GM12865 (cell line): ENCODE results near the gene HNRNPH1.

ENCODE experiments used
- DNase-seq: peaks from one replicate; pipeline ENCODE4 v3.0.0; 2010; ENCODE audit warnings: low read depth
- H3K4me3 ChIP-seq: 2 replicates; pipeline ENCODE4 v1.5.1; 2011; ENCODE audit warnings: mild to moderate bottlenecking, low read depth, low read length, control low read depth
- TF ChIP-seq, protein P1 (sequence below): IDR thresholded peaks from 2 replicates; pipeline ENCODE4 v1.5.1; 2011; ENCODE audit warnings: low read length, control low read depth, low read depth, inconsistent platforms; ENCODE audit not compliant: insufficient read depth; ENCODE audit errors: missing control alignments

Gene HNRNPH1

DNA sequence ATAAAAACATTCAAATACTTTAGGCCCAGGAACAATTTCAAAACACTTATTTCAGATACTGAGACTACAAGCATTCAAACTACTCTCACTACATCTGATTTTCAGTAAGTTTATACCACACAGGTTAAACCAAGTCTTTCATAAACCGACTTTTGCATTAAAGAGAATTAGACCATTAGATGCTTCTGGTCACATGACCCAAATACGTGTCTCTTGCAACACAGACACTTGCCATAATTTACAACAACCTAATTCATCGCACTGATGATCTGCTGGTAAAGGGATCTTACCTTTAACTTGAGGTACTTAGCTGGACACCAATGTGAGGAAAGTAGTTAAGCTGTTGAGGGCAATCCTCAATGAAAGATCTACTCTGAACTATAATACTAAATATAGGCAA lies 3.2 kb downstream of the HNRNPH1 start:
- peak overlapping the region; percentile 86 for H3K4me3 ChIP-seq
- DNase-seq: no peak
- TF ChIP-seq, protein P1, sequence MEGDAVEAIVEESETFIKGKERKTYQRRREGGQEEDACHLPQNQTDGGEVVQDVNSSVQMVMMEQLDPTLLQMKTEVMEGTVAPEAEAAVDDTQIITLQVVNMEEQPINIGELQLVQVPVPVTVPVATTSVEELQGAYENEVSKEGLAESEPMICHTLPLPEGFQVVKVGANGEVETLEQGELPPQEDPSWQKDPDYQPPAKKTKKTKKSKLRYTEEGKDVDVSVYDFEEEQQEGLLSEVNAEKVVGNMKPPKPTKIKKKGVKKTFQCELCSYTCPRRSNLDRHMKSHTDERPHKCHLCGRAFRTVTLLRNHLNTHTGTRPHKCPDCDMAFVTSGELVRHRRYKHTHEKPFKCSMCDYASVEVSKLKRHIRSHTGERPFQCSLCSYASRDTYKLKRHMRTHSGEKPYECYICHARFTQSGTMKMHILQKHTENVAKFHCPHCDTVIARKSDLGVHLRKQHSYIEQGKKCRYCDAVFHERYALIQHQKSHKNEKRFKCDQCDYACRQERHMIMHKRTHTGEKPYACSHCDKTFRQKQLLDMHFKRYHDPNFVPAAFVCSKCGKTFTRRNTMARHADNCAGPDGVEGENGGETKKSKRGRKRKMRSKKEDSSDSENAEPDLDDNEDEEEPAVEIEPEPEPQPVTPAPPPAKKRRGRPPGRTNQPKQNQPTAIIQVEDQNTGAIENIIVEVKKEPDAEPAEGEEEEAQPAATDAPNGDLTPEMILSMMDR: no peak

DNA sequence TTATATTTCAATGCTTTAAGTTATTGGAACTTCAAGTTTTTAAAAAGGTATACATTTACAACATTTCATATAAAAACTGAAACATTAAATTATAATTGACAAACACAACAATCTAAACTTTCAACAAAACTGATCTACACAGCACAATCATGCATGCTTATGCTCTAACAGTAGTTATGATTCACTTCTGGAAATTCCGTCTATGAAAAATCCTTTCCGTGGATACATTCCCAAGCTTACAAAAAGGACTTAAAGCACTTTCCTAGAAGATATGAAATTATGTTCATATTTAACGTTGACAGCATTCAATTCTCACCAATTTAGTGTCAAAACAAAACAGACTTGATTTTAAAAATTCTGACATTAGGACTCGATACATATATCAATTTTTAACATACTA lies 3.7 kb downstream of the HNRNPH1 start:
- H3K4me3 ChIP-seq: peak overlapping the region; percentile 86
- TF ChIP-seq, protein P1: no peak
- no peak for DNase-seq

DNA sequence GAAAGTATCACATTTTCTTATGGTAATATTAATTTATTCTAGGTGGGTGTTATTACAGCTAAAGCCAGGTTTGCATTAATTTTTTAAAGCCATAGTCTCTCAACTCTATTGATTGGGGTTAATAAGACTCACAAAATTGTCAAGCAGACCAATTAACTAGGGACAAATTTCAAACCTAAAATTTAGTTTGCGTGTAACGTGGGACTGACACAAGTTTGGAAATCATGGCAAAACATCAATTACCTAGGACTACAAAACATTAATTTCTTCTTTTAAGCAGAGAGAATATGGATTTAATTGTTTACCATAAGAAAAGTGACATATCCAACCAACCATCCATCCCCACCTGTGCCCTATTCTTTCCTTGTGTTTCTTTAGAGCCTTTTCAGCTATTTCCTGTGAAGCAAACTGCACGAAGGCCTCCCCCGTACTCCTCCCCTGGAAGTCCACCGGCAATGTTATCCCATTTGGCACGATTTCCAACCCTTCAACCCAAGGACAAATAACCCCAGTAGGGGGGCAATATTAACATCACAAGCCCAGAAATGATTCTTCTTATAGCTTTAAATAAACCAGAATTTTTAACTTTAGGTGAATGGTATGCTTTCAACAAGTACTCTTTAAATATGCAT lies 4.4 kb downstream of the HNRNPH1 start:
- TF ChIP-seq, protein P1: no peak
- no peak for DNase-seq
- H3K4me3 ChIP-seq: no peak overlapping the region; the same call in 1 of the 2 replicates

DNA sequence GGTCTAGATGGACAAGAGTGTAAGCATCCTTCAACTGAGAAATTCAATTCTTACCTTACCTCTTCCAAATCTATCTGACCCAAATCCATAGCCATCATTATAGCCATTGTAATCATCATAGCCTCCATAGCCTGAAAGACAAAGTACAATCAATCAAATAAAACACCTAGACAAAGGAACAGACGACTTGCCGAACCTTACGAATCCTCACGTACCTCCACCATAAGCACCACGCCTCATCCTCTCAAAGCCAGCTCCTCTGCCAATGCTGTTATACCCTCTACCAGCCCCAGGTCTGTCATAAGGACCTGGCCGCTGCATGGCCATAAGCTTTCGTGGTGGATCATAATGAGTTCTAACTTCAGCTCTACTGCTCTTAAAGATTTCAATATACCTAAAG lies 5.5 kb downstream of the HNRNPH1 start:
- no peak for DNase-seq
- no peak overlapping the region for H3K4me3 ChIP-seq
- TF ChIP-seq, protein P1: no peak

DNA sequence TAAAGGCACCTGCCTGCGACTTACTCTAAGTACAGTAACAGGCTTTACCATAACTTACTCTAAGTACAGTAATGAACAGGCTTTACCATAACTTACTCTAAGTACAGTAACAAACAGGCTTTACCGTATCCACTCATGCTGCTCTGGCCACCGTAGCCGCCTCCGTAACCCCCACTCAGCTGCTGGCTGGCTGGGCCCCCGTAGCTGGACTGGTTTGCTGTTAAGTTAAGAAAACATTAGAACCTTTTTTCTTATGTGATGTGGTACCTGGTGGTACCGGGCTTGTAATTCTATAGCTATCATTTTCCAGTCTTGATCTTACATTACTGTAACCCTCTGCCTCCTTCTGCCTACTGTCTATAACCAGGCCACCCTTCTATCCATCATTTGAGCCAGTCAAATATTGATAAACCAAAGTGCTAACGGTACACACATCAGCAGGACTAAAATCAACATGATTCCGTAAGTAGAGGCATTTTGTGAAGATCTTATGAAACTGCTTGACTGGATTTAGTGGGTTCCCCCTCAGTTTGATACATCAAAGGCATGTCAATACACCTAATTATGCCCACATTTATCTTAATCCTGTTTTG lies 7.4 kb downstream of the HNRNPH1 start:
- H3K4me3 ChIP-seq: no peak overlapping the region
- DNase-seq: no peak
- TF ChIP-seq, protein P1: no peak

DNA sequence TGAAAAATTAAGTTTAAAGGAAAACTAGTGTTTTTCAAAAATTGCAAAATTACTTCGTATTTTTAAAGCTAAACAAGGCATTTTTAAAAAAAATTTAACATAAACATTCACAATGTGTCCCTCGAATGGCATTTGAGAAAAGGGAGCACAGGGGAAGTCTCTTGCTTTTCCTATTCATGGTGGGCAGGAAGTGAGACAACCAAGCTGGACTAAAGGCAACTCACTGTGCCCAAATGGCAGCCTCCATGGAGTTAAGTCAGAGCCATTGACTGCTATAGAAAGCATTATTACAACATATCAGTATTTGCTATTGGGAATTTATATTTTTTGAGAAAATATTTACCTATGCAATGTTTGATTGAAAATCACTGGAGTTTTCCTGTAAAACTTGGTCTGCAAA lies 8.3 kb downstream of the HNRNPH1 start:
- TF ChIP-seq, protein P1: no peak
- no peak overlapping the region for H3K4me3 ChIP-seq
- no peak for DNase-seq

DNA sequence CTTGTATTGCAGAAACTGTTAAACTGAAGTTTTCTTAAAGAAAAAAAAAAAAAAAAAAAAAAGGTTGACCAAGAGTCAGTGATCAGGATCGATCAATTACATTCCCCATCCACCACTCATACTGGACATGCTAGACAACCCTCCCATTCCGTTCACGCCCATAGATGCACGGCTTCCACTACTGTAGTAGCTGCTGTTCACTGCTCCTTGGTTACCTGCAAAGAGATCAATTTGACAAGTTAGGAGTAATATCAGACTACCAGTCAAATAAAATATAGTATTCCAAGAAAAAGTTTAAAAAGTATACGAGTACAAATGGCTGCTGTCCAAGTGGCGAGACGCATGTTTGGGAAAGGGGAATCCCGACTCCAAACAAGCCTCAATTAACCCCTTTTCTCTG lies 8.7 kb downstream of the HNRNPH1 start:
- TF ChIP-seq, protein P1: no peak
- DNase-seq: no peak
- no peak overlapping the region for H3K4me3 ChIP-seq
